Muscle of back (tissue), 11 donors: ENCODE results near the gene MYH16. TPM values are rescaled to one million over a fixed set of nuclear protein-coding genes. Genes with fewer than 3 reads are reported as not detected.
A peak's percentile ranks its signal among the peaks of the same experiment; 100 is the strongest.
"Not testable (repeated sequence)": the region's sequence is repeated elsewhere in the genome, so short reads cannot be mapped to it uniquely, and the experiment has no call there.

Source experiments
- DNase-seq, 3 donors: peaks; one replicate each; pipeline versions ENCODE4 v3.0.0 to v3.0.0-alpha.2; 2013
- polyA plus RNA-seq, 10 donors: library from polyadenylated mRNA; unstranded; fragments of 120-200 nt; gene quantifications; one replicate each; pipeline ENCODE4 v1.2.1, GENCODE V29; 2013; ENCODE audit not compliant: insufficient read length in 10 of 10

Gene MYH16
- polyA plus RNA-seq, 10 donors, result 0.08 to 0.46 (median 0.22) TPM; not detected in 1

DNA sequence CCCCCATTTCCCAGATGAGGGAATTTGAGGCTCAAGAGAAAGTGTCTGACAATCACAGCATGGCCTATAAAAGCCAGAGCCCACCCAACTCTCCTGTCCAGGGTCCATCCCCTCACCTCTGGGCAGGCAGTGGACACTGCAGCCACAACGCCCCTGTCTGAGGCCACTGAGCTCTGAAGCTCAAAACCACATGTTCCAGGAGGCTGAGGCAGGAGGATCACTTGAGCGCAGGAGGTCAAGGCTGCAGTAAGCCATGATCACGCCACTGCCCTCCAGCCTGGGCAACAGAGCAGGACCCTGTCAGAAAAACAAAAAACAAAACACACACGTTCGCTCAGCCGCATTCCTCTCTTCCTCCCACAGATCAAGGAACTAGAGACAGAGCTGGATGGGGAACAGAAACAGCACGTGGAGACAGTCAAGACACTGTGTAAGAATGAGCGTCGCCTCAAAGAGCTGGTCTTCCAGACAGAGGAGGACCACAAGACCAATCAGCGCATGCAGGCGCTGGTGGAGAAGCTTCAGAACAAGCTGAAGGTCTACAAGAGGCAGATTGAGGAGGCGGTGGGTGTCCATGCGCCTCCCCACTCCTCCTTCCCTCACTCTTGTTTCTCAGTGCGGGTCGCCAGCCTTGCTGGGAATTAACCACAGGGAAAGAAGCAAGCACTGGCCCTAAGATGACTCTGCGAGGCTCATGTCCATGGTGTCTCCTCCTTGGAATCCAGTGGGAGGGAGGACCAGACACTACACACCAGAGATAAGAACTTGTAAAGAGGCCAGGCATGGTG, 33.0 kb downstream of the MYH16 start:
- no peak for DNase-seq

DNA sequence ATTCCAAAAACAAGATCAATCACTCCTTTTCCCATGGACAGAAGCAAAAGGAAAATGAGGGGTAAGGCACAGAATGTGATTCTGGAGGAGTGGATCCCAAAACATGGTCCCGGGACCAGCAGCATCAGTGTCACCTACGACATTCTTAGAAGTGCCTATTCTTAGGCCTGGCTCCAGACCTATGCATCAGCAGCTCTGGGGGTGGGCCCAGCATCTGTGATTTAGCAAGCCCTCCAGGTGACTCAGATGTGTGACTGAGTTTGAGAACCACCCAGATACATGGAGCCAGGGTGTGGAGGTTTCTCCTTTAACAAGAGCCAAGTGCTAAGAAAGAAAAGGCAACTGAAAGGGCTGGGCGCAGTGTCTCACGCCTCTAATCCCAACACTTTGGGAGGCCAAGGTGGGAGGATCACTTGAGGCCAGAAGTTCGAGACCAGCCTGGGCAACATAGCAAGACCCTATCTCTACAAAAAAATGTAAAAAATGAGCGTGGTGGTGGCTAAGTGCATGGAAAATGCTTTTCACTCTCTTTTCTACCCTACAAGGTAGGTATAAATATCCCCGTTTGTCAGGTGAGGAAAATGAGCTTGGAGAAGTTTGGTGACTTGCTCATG, 35.9 kb downstream of the MYH16 start:
- DNase-seq, result no peak

DNA sequence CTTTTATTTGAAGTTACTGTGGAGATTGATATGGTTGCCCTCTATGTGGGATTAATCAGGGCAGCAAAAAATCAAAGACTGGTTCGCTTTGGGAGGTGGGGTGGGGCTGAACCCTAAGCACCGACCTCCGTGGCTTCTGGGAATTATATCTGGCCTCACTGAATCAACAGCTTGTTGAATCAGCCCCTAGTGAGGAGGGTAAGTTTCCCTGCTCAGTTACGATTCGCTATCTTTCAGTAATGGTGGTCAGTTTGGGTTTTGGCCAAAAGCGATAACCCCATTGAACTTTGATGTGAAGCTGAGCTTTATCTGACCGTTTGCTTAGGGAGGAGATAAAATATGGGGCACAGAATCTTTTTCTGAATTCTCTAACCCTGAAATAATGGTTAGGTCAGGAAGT, 36.5 kb downstream of the MYH16 start:
- DNase-seq, result no peak

GRCh38 chr7:99310004-99310403, 37.4 kb downstream of the MYH16 start:
- no peak for DNase-seq

DNA sequence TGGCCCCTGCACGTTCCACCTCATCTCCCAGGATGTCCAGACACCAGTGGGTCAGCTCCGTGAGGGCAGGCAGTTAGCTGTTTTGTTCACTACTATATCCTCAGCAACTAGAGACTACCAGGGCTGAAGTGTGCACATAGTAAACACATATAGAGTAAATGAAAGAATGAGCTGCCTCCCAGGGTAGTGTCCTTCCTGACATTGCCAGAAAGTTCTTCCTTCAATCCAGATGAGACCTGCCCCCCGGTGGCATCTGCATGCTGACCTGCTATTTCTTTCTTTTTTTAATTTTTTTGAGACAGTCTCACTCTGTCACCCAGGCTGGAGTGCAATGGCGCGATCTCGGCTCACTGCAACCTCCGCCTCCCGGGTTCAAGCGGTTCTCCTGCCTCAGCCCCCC, 39.1 kb downstream of the MYH16 start:
- no peak for DNase-seq

DNA sequence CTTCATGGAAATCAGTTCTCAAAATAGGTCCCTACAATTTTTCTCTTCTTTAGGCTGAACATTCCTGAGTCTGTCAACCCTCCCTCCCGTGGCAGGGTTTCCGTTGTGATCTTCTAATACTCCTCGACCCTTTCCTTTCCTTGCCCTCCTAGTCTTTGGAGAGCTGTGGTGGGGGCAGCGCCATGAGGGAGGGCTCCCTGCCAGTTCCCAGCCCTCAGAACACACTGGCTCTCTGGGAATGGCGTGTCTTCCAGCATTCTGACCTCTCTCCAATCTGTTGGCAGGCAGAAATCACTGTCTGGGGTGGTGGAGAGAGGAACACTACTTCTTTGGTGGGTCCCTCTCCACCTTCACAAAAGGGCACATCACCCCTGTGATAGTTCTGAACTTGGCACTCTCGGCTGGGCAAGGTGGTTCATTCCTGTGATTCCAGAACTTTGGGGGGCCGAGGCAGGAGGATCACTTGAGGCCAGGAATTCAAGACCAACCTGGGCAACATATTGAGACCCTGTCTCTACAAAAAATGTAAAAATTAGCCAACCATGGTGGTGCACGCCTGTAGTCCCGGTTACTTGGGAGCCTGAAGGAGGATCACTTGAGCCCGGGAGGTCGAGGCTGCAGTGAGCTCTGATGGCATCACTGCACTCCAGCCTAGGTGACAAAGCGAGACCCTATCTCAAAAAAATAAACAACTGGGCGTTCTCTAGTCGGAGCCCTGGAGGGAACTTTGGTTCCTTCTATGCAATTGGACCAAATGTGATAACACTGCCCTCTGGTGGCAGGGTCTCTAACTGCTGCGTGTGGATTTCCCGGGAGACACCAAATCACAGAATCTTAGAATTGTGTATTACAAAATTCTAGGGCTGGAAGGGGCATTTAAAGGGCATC, 39.9 kb downstream of the MYH16 start:
- DNase-seq, result peak; percentile 27 to 56 (median 48)

DNA sequence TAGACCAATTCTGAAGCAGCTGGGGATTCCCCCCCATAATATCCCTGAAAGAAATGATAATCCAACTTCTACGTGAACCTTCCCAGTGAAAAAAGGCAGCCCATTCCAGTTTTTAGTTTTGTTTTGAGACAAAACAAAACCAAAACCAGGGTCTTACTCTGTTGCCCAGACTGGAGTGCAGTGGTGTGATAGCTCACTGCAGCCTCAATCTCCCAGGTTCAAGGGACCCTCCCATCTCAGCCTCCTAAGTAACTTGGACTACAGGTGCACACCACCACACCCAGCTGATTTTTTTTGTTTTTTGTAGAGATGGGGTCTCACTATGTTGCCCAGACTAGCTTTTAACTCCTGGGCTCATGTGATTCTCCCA, 40.5 kb downstream of the MYH16 start:
- no peak for DNase-seq

DNA sequence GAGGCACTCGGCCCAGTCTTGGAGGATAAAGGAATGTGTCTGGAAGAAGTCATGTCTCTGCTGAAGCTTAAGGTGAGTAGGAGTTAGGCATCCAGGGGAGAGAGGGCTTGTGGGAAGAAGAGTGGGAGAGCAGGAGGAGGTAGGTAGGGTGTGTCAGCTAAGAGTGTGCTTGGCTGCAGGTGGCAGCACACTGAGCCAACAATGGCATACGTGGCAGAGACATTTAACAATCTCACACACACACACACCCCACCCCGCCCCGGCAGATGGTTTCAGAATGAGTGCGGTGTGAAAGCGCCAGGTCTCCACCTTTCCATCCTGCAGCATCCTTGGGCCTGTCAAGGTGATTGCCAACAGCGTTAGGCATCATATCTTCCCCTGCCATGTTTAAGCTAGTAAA, 41.9 kb downstream of the MYH16 start:
- no peak for DNase-seq

GRCh38 chr7:99320371-99320770, 47.7 kb downstream of the MYH16 start:
- no peak for DNase-seq

GRCh38 chr7:99322659-99323058, 50.0 kb downstream of the MYH16 start:
- not testable (repeated sequence) for DNase-seq

DNA sequence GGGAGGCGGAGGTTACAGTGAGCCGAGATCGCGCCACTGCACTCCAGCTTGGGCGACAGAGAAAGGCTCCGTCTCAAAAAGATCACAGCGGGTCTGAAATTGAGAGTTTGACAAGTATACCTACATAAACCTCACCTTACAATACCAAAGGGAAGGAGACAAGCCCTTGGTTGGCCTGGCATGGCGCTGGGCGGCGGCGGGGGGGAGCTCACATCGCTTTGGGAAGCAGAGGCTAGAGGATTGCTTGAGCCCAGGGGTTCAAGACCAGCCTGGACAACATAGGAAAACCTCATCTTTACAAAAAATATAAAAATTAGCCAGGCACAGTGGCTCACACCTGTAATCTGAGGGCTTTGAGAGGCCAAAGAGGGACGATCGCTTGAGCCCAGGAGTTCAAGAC, 51.9 kb downstream of the MYH16 start:
- DNase-seq, result no peak

DNA sequence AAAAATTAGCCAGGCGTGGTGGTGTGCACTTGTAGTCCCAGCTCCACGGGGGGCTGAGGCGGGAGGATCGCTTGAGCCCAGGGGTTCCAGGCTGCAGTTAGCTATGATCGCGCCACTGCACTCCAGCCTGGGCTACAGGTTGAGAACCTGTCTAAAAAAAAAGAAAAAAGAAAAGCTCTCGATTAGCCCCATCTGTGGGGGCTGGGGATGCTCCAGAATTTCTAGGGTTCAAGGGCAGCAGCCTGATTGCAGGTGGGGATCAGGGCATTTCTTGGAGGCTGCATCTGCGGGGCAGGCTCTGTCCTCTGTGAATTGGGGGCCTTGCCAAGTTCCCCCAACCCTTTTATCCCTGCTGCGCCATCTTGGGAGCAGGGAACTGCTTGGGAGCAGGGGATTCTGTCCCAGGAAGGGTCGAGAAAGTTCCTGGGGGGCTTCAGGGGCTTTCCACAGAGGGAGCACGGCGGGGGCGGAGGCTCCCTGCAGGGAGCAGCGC, 52.4 kb downstream of the MYH16 start:
- DNase-seq, result no peak

DNA sequence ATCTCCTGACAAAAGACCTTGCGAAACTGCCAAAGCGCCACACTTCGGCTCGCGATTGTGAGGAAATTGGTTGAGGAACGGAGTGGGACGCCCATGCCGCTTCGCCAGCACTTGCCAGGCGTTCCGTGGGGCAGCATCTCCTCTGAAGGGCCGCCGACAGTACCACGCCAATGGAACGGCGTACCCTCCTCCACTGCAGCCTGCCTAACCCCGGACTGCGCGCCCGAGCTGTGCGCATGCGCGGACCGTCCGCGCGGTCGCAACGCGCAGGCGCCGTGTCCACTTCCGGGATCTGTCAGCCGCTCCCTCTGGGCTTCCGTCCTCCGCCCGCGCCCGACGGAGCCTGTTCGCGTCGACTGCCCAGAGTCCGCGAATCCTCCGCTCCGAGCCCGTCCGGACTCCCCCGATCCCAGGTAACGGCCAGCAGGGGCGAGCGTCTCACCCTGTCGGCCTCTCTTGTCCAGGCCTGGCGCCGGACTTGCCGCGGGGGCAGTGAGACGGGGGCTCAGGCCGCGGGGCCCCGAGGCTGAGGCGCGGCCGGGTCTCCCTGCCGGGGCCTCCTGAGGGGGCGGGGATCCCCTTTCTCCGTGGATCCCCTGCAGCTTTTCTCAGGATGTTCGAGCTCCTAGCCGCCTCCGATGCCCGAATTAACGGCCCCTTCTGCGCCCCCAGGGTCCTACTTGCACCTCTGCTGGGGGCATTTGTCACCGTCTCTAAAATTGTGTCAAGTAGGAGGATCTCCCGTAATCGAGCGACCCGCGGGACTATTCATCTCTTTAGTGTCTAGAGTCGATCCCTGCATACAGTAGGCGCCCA, 53.2 kb downstream of the MYH16 start, which contains the start of gene ARPC1A:
Gene ARPC1A, plus strand, starts transcription at position 307 of the 816 bp plus-strand sequence. CDS start 7,456 bp downstream, outside the sequence.
- peak; percentile 93 to 98 (median 98) for DNase-seq

DNA sequence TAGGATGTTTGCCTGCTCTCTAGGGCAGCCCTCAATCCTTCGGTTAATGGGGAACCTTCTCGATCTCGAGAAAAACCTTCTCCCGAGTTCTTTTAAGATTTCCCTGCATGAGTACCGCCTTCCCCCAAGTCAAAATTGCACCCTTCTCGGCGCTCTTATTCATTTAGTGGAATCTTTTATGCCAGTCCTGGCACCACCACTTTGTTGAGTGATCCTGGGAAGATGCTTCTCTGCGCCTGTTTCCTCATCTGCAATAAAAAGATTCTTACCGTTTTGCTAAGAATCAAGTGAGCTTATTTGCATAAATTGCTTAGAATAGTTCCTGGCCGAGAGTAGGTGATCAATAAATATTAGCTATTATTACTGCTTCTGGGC, 53.8 kb downstream of the MYH16 start:
- no peak for DNase-seq

DNA sequence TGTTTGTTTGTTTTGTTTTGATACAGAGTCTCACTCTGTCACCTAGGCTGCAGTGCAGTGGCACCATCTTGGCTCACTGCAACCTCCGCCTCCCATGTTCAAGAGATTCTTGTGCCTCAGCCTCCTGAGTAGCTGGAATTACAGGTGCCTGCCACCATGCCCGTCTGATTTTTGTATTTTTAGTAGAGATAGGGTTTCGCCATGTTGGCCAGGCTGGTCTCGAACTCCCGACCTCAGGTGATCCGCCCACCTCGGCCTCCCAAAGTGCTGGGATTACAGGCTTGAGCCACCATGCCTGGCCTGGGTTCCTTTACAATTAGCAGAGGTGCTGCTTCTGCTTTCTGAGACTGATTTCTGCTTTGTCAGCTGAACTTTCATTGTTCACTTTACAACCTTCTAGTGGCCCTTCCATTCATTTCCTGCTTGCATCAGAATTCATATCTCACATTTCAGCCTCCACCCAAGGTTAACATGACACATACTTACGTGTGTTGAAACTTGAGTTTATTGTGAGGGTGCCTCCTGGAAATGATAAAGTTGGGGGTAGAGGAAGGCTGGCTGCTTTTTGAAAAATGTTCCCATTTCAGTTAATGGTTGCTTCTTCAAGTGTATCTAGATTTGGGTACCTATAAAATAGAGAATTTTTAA, 57.8 kb downstream of the MYH16 start:
- peak in 1 of 3 donors; percentile 63 for DNase-seq

DNA sequence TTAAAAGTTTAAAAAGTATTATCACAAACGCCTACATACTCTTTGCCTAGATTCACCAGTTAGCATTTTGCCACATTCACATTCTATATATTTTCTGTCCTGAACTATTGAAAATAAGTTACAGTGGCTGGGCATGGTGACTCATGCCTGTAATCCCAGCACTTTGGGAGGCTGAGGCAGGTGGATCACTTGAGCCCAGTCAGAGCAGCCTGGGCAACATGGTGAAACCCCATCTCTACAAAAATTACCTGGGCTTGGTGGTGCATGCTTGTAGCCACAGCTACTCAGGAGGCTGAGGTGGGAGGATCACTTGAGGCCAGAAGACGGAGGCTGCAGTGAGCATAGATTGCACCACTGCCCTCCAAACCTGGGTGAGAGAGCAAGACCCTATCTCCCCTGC, 58.4 kb downstream of the MYH16 start:
- no peak for DNase-seq

DNA sequence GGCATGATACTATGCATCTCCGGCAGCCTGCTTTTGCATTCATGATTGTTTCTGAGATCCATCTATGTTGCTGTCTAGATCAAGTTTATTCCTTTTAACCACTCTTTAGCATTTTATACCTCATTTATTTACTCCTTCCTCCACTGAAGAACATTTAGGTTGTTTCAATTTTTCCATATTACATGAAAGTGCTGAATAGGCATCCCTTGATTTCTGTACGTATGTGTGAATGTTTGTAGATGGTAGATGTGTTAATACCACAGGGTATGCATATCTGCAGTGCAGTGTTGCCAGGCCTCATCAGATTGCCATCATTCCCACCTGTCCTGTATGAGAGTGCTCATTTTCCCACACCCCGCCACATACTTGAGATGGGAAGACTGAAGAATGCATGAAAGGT, 67.0 kb downstream of the MYH16 start:
- DNase-seq, result no peak

GRCh38 chr7:99340659-99341058, 68.0 kb downstream of the MYH16 start:
- no peak for DNase-seq

DNA sequence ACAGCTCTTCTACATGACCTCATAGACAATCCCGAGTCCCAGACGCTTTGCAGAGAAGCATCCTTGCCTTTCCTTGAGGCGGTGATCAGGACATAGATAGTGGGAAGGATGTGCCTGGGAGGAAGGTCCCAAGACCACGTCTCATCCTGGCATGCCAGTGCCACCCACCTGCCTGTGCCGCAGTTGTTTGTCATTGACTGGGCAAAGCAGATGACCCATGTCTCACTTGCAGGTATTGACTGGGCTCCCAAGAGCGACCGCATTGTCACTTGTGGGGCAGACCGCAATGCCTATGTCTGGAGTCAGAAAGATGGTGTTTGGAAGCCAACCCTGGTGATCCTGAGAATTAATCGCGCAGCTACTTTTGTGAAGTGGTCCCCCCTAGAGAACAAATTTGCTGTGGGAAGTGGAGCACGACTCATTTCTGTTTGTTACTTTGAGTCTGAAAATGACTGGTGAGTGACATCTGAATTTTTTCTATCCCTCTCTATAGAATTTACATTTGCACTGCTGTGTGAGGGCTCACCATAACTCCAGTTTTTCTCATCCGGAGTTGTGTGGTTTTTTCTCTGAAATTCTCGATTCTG, 71.5 kb downstream of the MYH16 start:
- no peak for DNase-seq

DNA sequence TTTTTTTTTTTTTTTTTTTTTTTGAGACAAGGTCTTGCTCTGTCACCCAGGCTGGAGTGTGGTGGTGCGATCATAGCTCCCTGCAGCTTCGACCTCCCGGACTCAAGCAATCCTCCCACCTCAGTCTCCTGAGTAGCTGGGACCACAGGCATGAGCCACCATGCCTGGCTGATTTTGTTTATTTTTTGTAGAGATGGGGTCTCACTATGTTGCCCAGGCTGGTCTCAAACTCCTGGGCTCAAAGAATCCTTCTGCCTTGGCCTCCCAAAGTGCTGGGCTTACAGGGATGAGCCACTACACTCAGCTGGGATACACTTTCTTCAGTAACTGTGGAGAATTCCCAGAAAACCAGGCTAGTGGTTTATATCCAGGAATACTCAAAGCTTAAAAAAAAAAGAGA, 78.0 kb downstream of the MYH16 start:
- not testable (repeated sequence) for DNase-seq

- DNase-seq, result no peak
Observed at GRCh38 chr7:99352247-99352646, 79.6 kb downstream of the MYH16 start.
